Neuronal stem cell (in vitro differentiated cells): ENCODE measurements around the gene ELFN1.
A peak's percentile ranks its signal among the peaks of the same experiment; 100 is the strongest.

Experiments used
- DNase-seq: peaks from one replicate; pipeline ENCODE4 v3.0.0-alpha.2; 2013; ENCODE audit warnings: low spot score
- H2AFZ ChIP-seq: one replicate; pipeline ENCODE4 v1.6.1; 2013; ENCODE audit warnings: mild to moderate bottlenecking, low read length, inconsistent platforms
- H2AK5ac ChIP-seq: 2 replicates; pipeline ENCODE4 v1.6.1; 2013; ENCODE audit warnings: low read depth, mild to moderate bottlenecking, inconsistent platforms, low read length, moderate library complexity, mixed read lengths
- H2BK120ac ChIP-seq: 2 replicates; pipeline ENCODE4 v1.6.1; 2013; ENCODE audit warnings: low read depth, mild to moderate bottlenecking, inconsistent platforms, low read length, moderate library complexity, mixed read lengths
- H2BK12ac ChIP-seq: one replicate; pipeline ENCODE4 v1.6.1; 2013; ENCODE audit warnings: low read length, inconsistent platforms
- H2BK15ac ChIP-seq: 2 replicates; pipeline ENCODE4 v1.6.1; 2013; ENCODE audit warnings: mild to moderate bottlenecking, low read length, inconsistent platforms, mixed read lengths
- H2BK5ac ChIP-seq: one replicate; pipeline ENCODE4 v1.6.1; 2013; ENCODE audit warnings: inconsistent platforms, mild to moderate bottlenecking, low read length, moderate library complexity
- H3K14ac ChIP-seq: one replicate; pipeline ENCODE4 v1.6.1; 2013; ENCODE audit warnings: low read length, inconsistent platforms
- H3K18ac ChIP-seq: 2 replicates; pipeline ENCODE4 v1.6.1; 2013; ENCODE audit warnings: low read length, inconsistent platforms
- H3K23ac ChIP-seq: 2 replicates; pipeline ENCODE4 v1.6.1; 2013; ENCODE audit warnings: low read depth, mild to moderate bottlenecking, mixed read lengths, low read length, inconsistent platforms; ENCODE audit not compliant: poor library complexity
- H3K27ac ChIP-seq: replicated peaks from 3 replicates; pipeline ENCODE4 v1.5.1; 2013; ENCODE audit warnings: low read length, inconsistent platforms
- H3K27me3 ChIP-seq, 3 experiments: 2 replicates each; pipeline ENCODE4 v1.6.1; 2013; ENCODE audit warnings: low read length in 3 of 3, mild to moderate bottlenecking in 2 of 3, inconsistent platforms in 1 of 3, low read depth in 1 of 3, mixed read lengths in 1 of 3, moderate library complexity in 1 of 3; ENCODE audit not compliant: control insufficient read depth in 3 of 3, insufficient read depth in 3 of 3
- H3K36me3 ChIP-seq, 2 donors: replicated peaks in 1 of 2; 2 replicates each; pipeline ENCODE4 v1.6.1; 2013; ENCODE audit warnings: low read length in 2 of 2; ENCODE audit not compliant: control insufficient read depth in 2 of 2, insufficient read depth in 2 of 2
- H3K4ac ChIP-seq: 2 replicates; pipeline ENCODE4 v1.6.1; 2013; ENCODE audit warnings: inconsistent platforms, mild to moderate bottlenecking, low read length, moderate library complexity
- H3K4me1 ChIP-seq, 2 donors: 1 replicate in 1 of 2; 2 replicates in 1 of 2; pipeline ENCODE4 v1.6.1; 2013; ENCODE audit warnings: low read length in 2 of 2, low read depth in 1 of 2; ENCODE audit not compliant: control insufficient read depth in 2 of 2, insufficient read depth in 1 of 2
- H3K4me2 ChIP-seq: one replicate; pipeline ENCODE4 v1.6.1; 2013; ENCODE audit warnings: mild to moderate bottlenecking, low read length, inconsistent platforms; ENCODE audit not compliant: insufficient read depth, poor library complexity, severe bottlenecking
- H3K4me3 ChIP-seq, 2 donors: 2 replicates each; pipeline ENCODE4 v1.5.1; 2013; ENCODE audit warnings: low read length in 2 of 2, mild to moderate bottlenecking in 2 of 2, inconsistent platforms in 1 of 2, moderate library complexity in 1 of 2
- H3K79me1 ChIP-seq: one replicate; pipeline ENCODE4 v1.6.1; 2013; ENCODE audit warnings: low read depth, mild to moderate bottlenecking, inconsistent platforms, low read length, moderate library complexity
- H3K9ac ChIP-seq: one replicate; pipeline ENCODE4 v1.6.1; 2013; ENCODE audit warnings: mild to moderate bottlenecking, low read depth, low read length, inconsistent platforms; ENCODE audit not compliant: poor library complexity
- H3K9me3 ChIP-seq, 2 donors: replicated peaks in 1 of 2; 2 replicates each; pipeline versions ENCODE3 to v1.6.1; 2013; ENCODE audit warnings: low read length in 2 of 2, mild to moderate bottlenecking in 2 of 2, inconsistent platforms in 1 of 2, low read depth in 1 of 2, mixed read lengths in 1 of 2, moderate library complexity in 1 of 2; ENCODE audit not compliant: control insufficient read depth in 2 of 2, insufficient read depth in 1 of 2
- H4K8ac ChIP-seq: one replicate; pipeline ENCODE4 v1.6.1; 2013; ENCODE audit warnings: low read depth, mild to moderate bottlenecking, inconsistent platforms, low read length, moderate library complexity
- H4K91ac ChIP-seq: one replicate; pipeline ENCODE4 v1.6.1; 2013; ENCODE audit warnings: low read length, low read depth, mild to moderate bottlenecking, inconsistent platforms; ENCODE audit not compliant: poor library complexity
- WGBS, 2 donors: extraction: QIAGEN DNeasy Blood & Tissue Kit; methylation state at CpG; one replicate each; pipeline ENCODE4 v1.1.7; 2013; ENCODE audit warnings: missing lambda C conversion rate in 2 of 2, mixed read lengths in 1 of 2; ENCODE audit not compliant: insufficient read length in 2 of 2, insufficient replicate concordance in 1 of 2; ENCODE audit errors: extremely low coverage in 2 of 2; 5-methylcytosine and 5-hydroxymethylcytosine counted together

The ELFN1 gene

DNA sequence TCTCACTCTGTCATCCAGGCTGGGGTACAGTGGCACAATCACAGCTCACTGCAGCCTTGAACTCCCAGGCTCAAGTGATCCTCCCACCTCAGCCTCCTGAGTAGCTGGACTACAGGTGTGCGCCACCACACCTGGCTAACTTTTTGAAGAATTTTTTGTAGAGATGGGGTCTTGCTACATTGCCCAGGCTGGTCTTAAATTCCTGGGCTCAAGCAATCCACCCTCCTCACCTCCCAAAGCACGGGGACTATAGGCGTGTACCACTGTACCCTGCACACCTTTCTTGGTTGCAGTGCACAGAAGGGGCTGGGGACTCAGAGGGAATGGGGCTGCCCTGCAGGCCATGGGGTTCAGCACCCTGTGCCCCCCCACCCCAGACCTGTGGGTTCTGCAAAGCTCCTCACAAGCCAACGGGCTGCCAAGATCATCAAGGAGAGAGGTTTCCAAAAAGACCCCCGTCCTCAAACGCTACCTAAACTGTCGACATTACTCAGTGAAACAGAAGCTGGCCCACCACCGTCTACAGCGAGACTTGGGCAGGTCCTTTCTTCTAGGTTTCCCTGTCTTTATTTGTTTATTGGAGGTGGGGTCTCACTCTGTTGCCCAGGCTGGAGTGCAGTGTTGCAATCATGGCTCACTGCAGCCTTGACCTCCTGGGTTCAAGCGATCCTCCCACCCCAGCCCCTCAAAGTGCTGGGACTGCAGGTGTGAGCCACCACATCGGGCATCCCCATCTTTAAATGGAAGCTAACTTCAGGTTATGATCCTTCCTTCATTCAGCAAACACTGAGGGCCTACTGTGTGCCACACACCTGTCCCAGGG lies 26.6 kb upstream of the ELFN1 start:
- no peak overlapping the region for H2AFZ ChIP-seq
- no CpG with 5 or more reads among the region's 11 CpGs for WGBS, 2 donors
- no peak overlapping the region for H3K18ac ChIP-seq

DNA sequence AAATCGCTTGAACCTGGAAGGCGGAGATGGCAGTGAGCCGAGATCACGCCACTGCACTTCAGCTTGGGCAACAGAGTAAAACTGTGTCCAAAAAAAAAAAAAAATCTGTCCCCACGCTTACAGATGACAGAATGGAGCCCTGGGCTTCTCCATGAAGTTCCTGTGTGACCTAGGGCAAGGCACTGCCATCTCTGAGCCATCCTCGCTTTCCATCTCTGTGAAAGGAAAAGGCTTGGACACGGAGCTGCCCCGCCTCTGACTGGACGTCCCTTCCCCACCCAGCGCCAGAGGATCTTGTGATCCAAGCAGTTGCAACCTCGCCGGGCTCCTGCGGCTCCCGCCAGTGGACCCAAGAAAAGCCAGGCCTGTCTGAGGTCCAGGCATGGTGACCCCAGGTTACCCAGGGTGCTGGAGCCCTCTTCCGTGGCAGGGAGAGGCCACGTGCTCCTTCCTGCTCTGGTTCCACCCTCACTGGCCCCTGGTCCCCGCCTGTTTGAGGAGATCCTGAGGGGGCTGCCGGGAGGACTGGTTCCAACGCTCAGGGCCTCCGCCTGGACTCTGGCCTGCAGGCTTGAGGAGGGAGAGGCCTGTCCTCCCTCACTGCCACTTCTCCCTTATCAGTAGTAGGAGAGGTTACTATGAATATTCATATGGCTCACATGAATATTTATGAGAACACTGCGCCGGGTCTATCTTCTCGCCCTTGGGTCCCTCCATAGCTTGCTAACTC lies 25.6 kb upstream of the ELFN1 start:
- peaks cover 0 to 16% (median 0%) of the 10 kb centered on the region in 3 experiments for H3K27me3 ChIP-seq
- no CpG with 5 or more reads among the region's 23 CpGs for WGBS, 2 donors
- H3K4me1 ChIP-seq = peaks cover 7 to 24% of the 10 kb centered on the region in 2 donors

More for the DNA sequence above, 26.6 kb upstream of the ELFN1 start:
- Histone ChIP-seq H3K4me2 (no peak overlapping the region), H3K4ac (no peak overlapping the region), H3K79me1 (no peaks in the 10 kb centered on the region), H2AK5ac (no peak overlapping the region), H3K4me3 (no peak overlapping the region), H3K27me3 (peaks cover 0 to 7% (median 0%) of the 10 kb centered on the region in 3 experiments), H3K14ac (no peak overlapping the region), H2BK5ac (no peak overlapping the region), H3K27ac (no peak overlapping the region), H3K4me1 (peaks cover 6 to 19% of the 10 kb centered on the region in 2 donors), H3K36me3 (no peaks in the 10 kb centered on the region), H2BK15ac (no peak overlapping the region), H2BK12ac (peak overlapping the region; percentile 41), H3K9me3 (no peaks in the 10 kb centered on the region), H4K8ac (no peak overlapping the region), H3K23ac (no peak overlapping the region), H2BK120ac (no peak overlapping the region), H3K9ac (no peak overlapping the region), H4K91ac (no peak overlapping the region)
- DNase-seq = no peak

GRCh38 chr7:1645071-1645409 lies 25.0 kb upstream of the ELFN1 start:
- no peak overlapping the region for H3K9ac ChIP-seq
- no peak for DNase-seq
- no peaks in the 10 kb centered on the region for H3K79me1 ChIP-seq
- H3K9me3 ChIP-seq = no peaks in the 10 kb centered on the region
- H2AFZ ChIP-seq = no peak overlapping the region
- peak overlapping the region; percentile 81 for H2BK15ac ChIP-seq
- H2BK120ac ChIP-seq = peak overlapping the region; percentile 47
- H3K27me3 ChIP-seq = peaks cover 0 to 16% (median 0%) of the 10 kb centered on the region in 3 experiments
- H3K36me3 ChIP-seq = no peaks in the 10 kb centered on the region
- peaks cover 7 to 24% of the 10 kb centered on the region in 2 donors for H3K4me1 ChIP-seq
- H3K14ac ChIP-seq = no peak overlapping the region
- H2BK12ac ChIP-seq = no peak overlapping the region
- no peak overlapping the region for H3K27ac ChIP-seq
- peak overlapping the region; percentile 84 for H3K4ac ChIP-seq
- peak overlapping the region; percentile 65 for H3K23ac ChIP-seq
- H2BK5ac ChIP-seq = no peak overlapping the region
- H3K4me3 ChIP-seq = no peak overlapping the region
- peak overlapping the region; percentile 87 for H3K18ac ChIP-seq
- no peak overlapping the region for H4K8ac ChIP-seq
- no peak overlapping the region for H4K91ac ChIP-seq
- H2AK5ac ChIP-seq = peak overlapping the region; percentile 51
- no peak overlapping the region for H3K4me2 ChIP-seq
- no CpG with 5 or more reads among the region's 11 CpGs for WGBS, 2 donors

More for the DNA sequence above, 25.6 kb upstream of the ELFN1 start:
- H3K4me2 ChIP-seq = no peak overlapping the region
- no peak overlapping the region for H2BK12ac ChIP-seq
- no peak for DNase-seq
- no peaks in the 10 kb centered on the region for H3K79me1 ChIP-seq
- H3K18ac ChIP-seq = no peak overlapping the region
- H3K14ac ChIP-seq = no peak overlapping the region
- H3K9ac ChIP-seq = no peak overlapping the region
- H3K9me3 ChIP-seq = no peaks in the 10 kb centered on the region
- H3K4me3 ChIP-seq = no peak overlapping the region
- no peak overlapping the region for H3K27ac ChIP-seq
- H3K23ac ChIP-seq = no peak overlapping the region
- H4K8ac ChIP-seq = no peak overlapping the region
- peak overlapping the region; percentile 51 for H2AK5ac ChIP-seq
- no peak overlapping the region for H2BK120ac ChIP-seq
- H2BK5ac ChIP-seq = no peak overlapping the region
- no peak overlapping the region for H3K4ac ChIP-seq
- H4K91ac ChIP-seq = no peak overlapping the region
- no peak overlapping the region for H2AFZ ChIP-seq
- H2BK15ac ChIP-seq = no peak overlapping the region
- no peaks in the 10 kb centered on the region for H3K36me3 ChIP-seq

GRCh38 chr7:1645476-1645875 lies 24.6 kb upstream of the ELFN1 start:
- no peak overlapping the region for H2BK5ac ChIP-seq

More at GRCh38 chr7:1645476-1645875, 24.6 kb upstream of the ELFN1 start:
- no peak overlapping the region for H4K8ac ChIP-seq
- peak overlapping the region; percentile 84 for H3K4ac ChIP-seq
- peaks cover 0 to 16% (median 0%) of the 10 kb centered on the region in 3 experiments for H3K27me3 ChIP-seq
- H3K79me1 ChIP-seq = no peaks in the 10 kb centered on the region
- H2BK15ac ChIP-seq = peak overlapping the region; percentile 81
- peak overlapping the region; percentile 65 for H3K23ac ChIP-seq
- H3K4me1 ChIP-seq = peaks cover 7 to 24% of the 10 kb centered on the region in 2 donors
- no peak overlapping the region for H2AFZ ChIP-seq
- H3K14ac ChIP-seq = no peak overlapping the region
- H3K36me3 ChIP-seq = no peaks in the 10 kb centered on the region
- no CpG with 5 or more reads among the region's 13 CpGs for WGBS, 2 donors
- peak overlapping the region; percentile 73 for H2BK12ac ChIP-seq
- no peaks in the 10 kb centered on the region for H3K9me3 ChIP-seq
- no peak overlapping the region for H3K9ac ChIP-seq
- H3K27ac ChIP-seq = no peak overlapping the region
- H3K18ac ChIP-seq = peak overlapping the region; percentile 87
- H4K91ac ChIP-seq = no peak overlapping the region
- H3K4me3 ChIP-seq = no peak overlapping the region
- no peak overlapping the region for H3K4me2 ChIP-seq
- peak overlapping the region; percentile 56 for H2AK5ac ChIP-seq
- DNase-seq = no peak
- peak overlapping the region; percentile 47 for H2BK120ac ChIP-seq
